Hematopoietic multipotent progenitor cell treated with erythropoietin and hydrocortisone succinate and interleukin-3 and kit ligand, for 15 days (in vitro differentiated cells): ENCODE data around the gene AHI1.

ENCODE experiments used
- DNase-seq: peaks from one replicate; pipeline ENCODE4 v3.0.0-alpha.2; 2015; ENCODE audit warnings: low spot score

AHI1 gene

DNA sequence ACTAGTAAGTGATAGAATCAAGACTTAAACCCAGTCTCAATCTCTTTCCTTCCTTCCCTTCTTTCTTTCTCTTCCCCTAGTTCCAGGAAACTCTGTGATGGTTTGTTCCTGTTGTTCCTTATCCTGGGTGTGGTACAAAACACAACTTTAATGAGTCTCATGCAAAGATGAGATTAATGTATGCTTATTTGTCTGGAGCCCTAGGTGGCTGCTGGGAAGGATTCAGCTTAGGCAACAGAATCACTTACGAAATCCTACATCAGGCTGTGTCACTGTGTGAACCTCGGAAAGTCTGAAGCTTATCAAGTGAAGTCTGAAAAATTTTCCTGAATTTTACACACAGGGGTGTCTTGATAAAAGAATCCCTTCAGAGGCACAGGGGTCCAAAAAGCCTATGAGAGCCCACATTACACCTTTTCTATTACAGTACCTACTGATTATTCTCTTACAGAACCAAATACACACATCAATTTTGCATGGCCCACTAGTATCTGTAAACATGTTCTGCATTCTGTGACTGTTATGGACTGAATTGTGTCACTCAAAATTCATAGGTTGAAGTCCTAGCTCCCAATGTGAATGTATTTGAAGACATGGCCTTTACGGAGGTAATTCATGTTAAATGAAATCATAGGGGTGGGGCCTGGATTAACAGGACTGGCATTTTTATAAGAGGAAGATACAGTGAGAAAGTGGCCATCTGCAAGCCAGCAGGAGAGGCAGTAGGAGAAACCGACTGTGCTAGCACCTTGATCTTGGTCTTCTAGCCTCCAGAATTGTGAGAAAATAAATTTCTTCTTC, 171.7 kb downstream of the AHI1 start:
- peak; percentile 44 for DNase-seq

DNA sequence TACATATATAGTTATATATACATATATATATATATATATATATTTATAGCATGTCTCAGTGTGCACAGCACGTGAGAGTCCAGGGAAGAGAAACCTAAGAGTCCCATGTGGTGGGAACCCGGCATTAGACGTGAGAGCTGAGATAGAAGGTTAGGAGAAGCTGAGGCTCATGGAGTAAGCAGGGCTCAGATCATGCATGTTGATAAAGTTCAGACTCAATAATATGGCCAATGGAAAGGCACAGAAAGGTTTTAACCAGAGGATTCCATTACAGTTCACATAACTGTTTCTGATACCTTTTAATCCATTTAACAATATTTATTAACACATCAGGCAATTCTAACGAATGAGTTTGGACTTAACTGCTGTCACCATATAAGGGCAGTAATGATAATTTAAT, 173.0 kb downstream of the AHI1 start:
- no peak for DNase-seq

DNA sequence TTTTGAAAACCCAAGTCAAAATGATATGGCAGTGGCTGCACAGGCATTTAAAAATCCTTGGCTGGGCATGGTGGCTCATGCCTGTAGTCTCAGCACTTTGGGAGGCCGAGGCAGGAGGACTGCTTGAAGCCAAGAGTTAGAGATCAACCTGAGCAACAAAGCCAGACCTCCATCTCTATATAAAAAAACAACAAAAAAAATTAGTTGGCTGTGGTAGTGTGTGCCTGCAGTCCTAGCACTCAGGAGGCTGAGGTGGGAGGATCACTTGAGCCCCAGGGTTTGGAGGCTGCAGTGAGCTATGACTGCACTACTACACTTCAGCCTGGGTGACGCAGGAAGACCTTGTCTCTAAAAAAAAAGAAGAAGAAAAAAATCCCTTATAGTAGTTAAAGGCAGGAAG, 173.6 kb downstream of the AHI1 start:
- no peak for DNase-seq

DNA sequence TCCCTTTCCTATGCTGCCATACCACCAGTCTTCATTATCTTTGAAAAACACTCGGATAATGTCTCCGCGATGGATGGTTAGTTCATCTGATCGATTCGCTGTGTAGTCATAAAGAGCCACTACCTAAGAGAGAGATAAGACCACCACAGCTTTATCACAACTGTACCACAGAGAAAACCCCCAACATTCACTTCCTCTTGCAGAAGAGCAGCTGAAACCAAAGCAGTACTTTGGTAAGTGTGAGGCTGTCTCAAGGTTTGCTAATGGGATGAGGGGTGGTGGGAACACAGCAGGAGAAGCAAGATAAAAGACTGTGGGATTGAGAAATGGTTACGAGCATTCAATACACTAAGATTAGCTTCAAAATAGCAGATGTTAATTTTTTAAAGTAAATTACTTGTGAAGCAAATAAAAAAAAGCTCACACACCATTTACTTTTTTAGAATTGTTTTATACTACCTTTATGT, 174.3 kb downstream of the AHI1 start:
- DNase-seq: peak; percentile 46

DNA sequence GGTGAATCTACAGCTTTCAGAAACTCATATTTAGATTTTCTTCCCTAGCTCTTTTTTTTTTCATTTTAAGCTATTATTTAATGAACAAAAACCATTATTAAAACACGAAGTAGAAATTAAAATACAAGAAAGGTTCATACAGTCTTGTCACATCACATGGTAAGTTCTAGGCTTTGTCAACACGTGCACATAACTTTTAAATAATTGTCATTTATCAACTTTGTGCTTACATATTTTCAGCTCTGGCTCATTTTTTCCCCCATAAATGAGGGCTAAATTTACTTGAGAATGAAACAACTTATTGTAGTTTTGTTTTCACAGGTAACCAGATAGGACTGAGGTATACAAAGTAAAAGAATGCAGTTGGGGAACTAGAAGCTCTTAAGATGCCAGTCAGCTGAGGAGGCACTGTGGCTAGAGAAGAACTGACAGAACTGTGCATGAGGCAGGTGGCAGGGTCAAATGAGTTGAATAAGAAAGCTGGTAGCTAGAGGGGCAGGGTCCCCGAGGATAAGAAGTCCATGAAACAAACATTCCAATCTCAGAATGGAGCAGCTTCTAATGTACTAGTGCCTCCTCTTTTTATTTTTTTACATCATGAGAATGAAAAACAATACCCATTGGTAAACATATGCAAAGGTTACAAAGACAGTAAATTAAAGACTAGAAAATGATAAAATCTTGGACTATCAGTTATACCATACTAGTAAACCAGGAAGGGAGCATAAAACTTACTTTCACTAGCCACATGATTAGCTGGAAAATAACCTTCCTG, 174.9 kb downstream of the AHI1 start:
- peak; percentile 7 for DNase-seq

DNA sequence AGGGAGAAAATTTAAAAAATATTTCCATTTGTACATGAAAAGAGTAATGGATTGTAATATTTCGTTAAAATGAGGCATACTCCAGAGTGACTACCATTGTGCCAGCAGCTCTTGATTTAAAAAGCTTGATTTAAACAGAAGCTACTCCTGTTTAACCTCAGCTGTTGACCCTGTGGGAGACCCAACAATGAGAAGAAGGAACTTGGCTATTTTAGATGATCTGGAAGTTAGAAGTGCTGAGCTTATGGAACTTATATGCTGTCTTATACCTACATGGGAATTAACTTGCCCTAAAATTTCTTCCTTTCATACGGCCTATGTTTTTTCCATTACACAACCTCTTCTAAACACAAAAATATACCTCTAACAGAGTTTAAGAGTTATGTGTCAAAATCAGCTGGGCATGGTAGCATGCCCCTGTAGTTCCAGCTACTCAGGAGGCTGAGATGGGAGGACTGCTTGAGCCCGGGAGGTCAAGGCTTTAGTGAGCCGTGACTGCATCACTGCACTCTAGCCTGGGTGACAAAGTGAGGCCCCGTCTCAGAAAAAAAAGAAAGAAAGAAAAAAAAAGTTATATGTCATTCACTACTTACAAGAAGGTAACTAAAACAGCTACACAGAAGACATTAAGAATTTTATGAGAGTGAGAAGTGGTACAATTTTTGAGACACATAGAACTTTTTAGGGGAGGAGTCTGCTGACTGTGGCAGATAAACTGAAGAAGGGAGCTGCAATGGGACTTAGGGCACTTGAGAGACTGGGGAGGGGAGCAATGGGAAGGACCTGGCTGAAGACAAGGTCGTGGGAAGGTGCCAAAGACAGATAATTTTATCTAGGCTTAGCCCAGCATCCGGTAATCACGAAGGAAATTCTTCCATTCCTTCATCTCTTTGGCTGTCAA, 176.6 kb downstream of the AHI1 start:
- peak; percentile 75 for DNase-seq

DNA sequence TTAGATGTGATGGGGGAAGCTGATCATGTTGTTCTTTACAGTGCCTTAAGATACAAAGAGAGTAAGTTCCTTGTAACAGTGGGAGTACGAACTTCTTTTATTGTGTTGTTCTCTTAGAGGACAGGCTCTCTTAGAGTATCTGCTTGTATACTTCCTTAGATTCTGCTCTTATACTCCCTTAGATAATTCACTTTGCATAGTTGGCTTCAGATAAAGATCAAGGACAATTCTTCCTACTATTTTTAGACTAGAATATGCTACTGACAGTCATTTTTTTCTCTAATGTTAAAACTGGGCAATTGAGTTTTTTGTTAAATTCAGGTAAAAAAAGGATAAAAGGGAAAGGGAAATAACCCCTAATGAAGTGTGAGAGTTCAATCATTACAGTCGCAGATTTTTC, 177.7 kb downstream of the AHI1 start:
- no peak for DNase-seq

DNA sequence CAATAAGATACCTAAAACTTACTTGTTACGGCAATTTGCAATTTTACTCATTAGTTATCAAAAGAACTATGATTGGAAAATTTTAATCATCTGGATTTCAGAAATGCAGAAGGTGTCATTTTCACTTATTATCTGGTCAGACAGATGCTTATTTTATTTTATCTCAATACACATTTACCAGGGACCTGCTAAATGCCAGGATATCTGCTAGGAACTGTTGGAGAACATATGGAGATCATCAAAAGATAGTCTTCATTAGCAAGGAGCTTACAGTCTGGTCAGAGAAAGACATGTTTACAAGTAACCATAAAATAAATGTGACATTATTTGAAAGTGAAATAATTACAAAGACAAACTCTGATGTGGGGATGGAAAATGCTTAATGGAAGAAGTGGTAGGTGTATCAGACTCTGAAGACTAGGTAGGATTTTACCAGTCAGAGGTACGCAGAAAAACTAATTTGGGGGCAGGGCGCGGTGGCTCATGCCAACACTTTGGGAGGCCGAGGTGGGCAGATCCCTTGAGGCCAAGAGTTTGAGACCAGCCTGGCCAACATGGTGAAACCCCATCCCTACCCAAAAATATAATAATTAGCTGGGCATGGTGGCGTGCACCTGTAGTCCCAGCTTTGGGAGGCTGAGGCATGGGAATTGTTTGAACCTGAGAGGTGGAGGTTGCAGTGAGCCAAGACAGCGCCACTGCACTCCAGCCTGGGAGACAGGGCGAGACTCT, 178.6 kb downstream of the AHI1 start:
- DNase-seq: peak; percentile 20

DNA sequence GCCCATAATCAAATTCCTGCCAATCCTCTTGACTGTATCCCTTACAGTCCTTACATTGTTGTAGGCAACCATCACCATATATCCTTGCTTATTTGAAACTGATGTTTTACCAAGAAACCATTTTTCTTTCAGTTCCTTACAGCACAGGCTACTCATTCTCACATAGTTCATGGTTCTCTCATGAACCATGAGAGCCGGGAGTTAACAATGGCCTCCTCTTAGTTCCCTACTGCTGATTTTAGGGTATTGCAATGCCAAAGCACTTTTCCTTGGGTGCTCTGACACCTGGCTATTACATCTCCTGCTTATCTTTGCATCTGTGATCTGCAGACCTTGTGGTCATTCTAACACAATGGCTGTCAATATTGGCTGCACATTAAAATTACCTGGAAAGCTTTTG, 183.0 kb downstream of the AHI1 start:
- DNase-seq: no peak

DNA sequence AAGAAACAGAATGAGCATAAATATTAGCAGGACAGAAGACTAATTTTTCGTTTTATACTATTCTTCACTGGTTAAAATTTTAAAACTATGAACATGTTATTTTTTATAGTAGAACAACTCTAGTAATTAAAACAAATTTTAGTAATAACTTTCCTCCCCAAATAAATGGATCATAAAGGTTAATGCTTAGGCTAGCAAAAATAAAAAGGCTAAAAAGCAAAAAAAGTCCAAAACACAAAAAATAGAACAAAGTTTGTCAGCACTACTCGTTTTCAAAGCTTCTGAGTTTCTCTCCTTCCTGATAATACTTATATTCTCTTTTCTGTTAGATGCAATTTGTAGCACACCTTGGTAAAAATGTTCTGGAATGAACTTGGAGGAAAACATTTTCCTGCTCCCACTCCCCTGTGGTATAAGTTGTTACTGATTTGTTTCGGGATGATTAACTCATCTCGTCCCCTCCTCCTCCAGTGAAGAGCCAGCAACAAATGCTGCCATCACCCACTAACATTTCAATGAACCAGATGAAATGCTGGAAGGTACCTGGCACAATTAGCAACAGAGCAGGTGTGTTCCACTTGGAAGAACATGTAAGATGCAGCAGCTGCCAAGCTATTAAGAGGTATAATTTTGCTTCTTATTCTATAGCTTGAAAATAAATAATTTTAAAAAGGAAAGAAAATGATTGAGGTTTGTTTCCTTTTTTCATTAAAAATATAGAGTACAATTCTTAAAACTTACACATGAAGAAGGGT, 185.9 kb downstream of the AHI1 start:
- DNase-seq: no peak

DNA sequence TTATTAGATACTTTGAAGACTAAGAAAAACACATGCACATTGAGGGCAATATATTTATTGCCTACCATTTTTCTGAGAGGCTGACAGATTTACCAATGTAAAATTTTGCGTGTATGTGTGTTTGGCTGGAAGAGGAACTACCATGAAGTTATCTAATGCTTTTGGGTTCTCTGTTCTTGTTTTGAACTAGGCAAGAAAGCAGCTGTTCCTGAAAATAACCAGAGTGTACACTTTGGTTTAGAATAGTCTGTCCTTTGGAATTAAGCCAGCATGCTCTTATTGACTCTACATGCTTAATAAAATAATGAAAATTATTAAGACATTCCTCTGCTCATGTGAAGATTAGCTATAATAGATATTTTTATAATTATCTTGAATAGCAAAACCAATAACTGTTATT, 187.2 kb downstream of the AHI1 start:
- no peak for DNase-seq

DNA sequence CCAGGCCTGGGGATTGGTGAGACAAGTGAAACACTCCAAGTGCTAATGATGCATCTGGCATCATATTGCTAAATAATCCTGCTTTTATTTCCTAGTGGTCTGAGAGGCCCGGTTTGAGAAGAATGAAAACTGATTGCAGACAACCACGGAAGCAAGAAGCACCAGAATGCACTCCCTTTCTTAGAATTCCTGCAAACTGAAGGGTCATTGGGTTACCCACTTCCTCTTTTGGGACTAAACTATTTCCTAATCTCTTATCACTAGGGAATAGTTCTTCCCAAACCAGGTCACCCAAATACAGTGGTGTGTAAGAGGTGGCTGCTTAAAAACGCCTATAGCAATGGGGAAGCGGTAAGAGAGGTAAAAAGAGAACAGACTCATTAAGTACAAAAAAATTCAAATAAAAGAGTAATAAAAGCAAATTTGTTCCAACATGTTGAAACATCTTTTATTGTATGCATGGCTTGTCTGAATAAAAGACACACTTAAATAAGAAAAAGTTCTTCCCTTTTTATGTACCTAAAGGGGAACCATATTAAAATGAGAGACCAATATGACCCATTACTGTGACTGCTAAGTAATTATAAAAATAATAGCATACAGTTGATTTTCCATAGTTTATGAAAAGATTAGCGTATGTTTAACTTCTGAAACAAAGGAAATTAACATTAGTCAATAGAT, 190.7 kb downstream of the AHI1 start:
- DNase-seq: no peak

DNA sequence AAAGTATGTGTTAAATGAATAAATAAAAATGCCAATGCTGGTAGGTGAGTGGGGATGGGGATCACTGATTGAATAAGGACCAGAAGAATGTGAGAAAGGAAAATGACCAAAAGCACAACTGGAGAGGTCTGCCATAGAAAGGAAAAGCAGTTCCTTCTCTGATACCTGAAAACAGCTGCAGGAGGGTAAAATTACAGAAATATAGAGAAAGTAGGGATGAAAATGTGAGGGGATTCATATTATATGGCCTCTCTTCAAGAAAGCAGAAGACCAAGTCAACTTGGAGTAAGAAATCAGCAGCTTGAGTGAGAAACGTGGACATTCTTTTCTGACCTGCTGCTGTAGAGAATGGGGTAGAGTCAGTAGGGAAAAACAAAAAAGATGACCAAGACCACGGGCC, 191.4 kb downstream of the AHI1 start:
- no peak for DNase-seq

DNA sequence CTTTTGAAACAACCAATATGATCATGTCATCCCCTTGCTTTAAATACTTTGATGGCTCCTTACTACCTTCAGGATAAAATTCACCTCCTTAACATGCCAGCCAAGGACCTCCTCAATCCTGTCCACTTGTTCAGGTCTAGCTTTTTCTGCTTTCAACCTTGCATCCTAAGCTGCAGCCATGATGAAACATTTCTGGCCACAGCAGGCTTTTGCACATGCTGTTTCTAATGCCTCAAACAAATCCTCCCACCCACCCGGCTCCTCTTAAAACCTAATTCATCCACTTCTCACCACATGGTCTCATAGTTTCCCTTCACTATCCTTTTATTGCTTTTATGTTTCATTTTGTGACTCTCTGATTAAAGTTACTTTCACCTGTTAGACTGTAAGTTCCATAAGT, 191.9 kb downstream of the AHI1 start:
- DNase-seq: no peak

DNA sequence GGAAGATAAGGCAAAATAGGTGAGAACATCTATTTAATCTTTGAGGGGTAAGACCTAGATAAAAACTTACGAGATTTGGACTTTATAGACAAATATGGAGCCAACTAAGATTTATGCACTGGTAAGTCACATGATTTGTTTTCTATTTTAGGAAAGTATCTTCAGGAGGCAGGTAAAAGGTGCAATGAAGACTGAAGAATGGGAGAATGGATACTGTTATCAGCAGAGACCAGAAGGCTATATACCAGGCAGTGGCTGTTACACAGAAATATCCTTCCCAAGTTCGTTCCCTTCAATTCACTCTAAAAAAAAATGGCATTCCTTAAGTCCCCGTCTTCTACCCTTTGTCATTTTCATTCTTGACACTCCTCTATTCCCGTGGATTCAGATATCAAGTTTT, 192.7 kb downstream of the AHI1 start:
- no peak for DNase-seq

DNA sequence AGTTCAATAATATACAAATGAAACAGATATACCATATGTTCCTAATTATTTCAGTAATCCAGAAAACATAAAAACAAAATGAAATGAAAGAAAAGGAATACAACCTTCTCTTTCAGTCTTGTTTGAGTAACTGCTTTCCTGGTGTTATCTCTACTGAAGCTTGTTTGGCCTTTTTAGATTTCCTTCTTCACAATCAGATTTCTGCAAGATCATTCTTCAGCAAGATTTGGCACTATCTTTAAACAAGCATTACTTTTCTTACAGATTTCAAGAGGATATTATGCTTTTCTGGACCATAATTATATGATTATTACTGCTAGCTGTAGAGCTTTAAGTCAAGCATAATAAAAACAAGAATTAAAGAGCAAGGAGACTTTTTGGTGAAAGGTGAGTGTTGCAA, 196.2 kb downstream of the AHI1 start:
- DNase-seq: no peak

DNA sequence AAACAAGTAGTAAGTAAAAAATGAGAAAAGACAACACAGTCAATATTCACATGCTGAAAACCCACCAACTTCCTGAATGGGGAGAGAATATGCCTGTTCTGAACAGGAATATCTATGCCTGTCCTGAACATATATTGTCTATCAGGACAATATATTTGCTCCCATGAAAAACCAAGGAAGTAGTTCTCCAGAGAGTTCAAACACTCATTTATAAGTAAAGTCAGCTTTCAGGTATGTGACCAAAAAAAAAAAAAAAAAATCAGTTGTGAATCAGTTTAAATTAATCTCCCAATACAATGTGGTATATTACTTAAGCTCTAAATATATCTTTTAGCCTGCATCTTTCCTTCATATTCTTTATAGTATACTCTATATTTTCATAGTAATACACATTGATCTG, 197.0 kb downstream of the AHI1 start:
- DNase-seq: no peak

DNA sequence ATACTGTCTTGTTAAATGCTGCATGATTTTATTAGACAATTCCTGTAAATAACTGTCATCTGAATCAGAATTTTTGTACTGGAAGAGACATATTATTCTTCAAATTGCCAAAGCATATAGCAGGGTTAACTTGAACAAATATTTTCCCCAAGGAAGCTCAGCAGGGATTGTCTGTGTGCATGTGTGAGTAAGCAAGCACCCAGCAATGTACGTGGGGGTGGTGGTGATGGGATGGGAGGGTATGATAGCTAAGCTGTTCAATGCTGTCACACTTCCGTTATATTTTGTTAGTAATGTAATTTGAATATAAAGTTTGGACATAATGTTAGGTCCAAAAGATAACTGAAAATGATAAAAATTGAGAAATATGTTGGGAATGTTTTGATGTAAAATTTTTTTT, 198.3 kb downstream of the AHI1 start:
- no peak for DNase-seq

DNA sequence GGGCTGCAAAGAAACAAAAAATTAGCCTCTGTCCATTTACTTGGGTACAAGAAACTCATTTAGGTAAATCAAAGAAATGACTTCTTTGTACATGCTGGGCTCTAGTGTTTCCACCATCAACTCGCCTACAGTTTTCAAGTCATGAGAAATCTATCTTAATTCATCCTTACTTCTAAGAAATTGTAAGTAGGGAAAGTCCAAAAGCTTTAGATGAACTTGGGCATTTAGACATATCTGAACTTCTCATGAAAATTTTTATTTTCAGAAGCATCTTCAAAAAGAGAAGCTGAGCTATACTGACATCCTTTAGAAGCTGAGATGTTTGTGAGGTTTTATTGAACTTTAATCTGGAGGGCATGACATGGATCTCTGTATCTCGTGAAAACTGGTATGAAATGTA, 199.1 kb downstream of the AHI1 start:
- no peak for DNase-seq

DNA sequence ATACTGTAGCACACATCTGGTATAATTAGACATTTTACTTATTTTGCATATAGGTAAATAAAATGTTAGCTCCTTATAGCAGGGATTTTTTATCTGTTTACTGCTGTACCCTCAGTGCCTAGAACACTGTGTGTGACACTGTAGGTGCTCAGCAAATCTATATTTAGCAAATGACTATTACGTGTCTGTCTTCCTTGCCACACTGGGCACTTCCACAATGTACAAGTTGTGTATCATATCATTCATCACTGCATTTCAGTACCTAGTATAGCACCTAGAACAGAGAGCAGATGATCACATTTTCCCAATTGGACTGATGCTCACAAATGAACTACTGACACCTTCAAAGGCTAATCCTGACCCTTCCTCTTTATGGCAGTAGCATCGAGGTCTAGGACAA, 200.8 kb downstream of the AHI1 start:
- DNase-seq: no peak
